ENCODE data around the gene SRP68. TPM values are rescaled to one million over a fixed set of nuclear protein-coding genes. Genes with fewer than 3 reads are reported as not detected.

Gene SRP68
- total and polyA plus RNA-seq, 9 of the 15 experiments (the other 6 are each of a cell fraction or from before 2014, with no cell fraction given): 29.4 to 92.6 (median 36.2) TPM

GRCh38 chr17:76076146-76076764 is 3.9 kb upstream of the SRP68 start (continued):
- TF ChIP-seq PREB (CRISPR knock-in tag; IDR thresholded peaks at IDR 0.05) (no peak), KLF10 (CRISPR knock-in tag; IDR thresholded peaks at IDR 0.05) (no peak)

- Histone ChIP-seq H3K9me3 (replicated peaks; ENCODE audit: control insufficient read depth, insufficient read depth, low read depth, low read length) (no peaks in the 10 kb centered on the region), H3K4me3 (no peak overlapping the region), H3K27me3 (ENCODE audit: control insufficient read depth in 2 of 2, insufficient read depth in 2 of 2, low read length in 2 of 2) (peaks cover 18 to 44% of the 10 kb centered on the region in 2 experiments; a peak in 4 of 5 replicates), H4K20me1 (replicated peaks; ENCODE audit: control insufficient read depth, insufficient read depth, low read length) (peaks cover 15% of the 10 kb centered on the region; the same call in 1 of the 2 replicates), H3K4me2 (ENCODE audit: insufficient read depth, low read length) (no peak overlapping the region), H2AFZ (ENCODE audit: low read depth, low read length) (no peak overlapping the region), H3K27ac (ENCODE audit: extremely low read depth, low read depth, low read length) (no peak overlapping the region), H3K9ac (ENCODE audit: insufficient read depth in 1 of 2, low read depth in 2 of 2, low read length in 2 of 2) (no peak overlapping the region), H3K4me1 (replicated peaks in 1 of 2; ENCODE audit: control insufficient read depth in 2 of 2, insufficient read depth in 2 of 2, low read length in 2 of 2) (peaks cover 5 to 57% of the 10 kb centered on the region in 2 experiments), H3K36me3 (ENCODE audit: control insufficient read depth, insufficient read depth, low read length) (peaks cover 5% of the 10 kb centered on the region; the same call in 2 of the 3 replicates), H3K79me2 (ENCODE audit: control insufficient read depth, insufficient read depth, low read length) (peaks cover 25% of the 10 kb centered on the region), H3K9me1 (ENCODE audit: control insufficient read depth, insufficient read depth, low read length) (peaks cover 4% of the 10 kb centered on the region)
- in situ Hi-C loops (cut with MboI) (no loop called here), intact Hi-C loops (cut with micrococcal nuclease) (no loop called here)
- ATAC-seq (no peak), FAIRE-seq (no peak), DNase-seq (ENCODE audit: extremely low read depth in 1 of 4, low spot score in 3 of 4) (no peak)
- no TSS peak for BruUV-seq (replicated peaks)
- TF ChIP-seq PBX2 (CRISPR knock-in tag; IDR thresholded peaks at IDR 0.05; ENCODE audit: low read depth): no peak
- no peak for TF ChIP-seq PBX2 (tag; conservative IDR thresholded peaks at IDR 0.05; ENCODE audit: low read depth)
- TF ChIP-seq MAX (CRISPR knock-in tag; IDR thresholded peaks at IDR 0.05): no peak
- 0 out of 2 replicates have a peak, but pooled peaks have one; percentile 15 for TF ChIP-seq NFIC (IDR thresholded peaks at IDR 0.05)
- no peak for TF ChIP-seq BACH1 (tag; IDR thresholded peaks at IDR 0.05)
- ChIA-PET CTCF (ENCODE audit: low intra/inter-chr PET ratio) (no interaction called here), POLR2A (no interaction called here)
- WGBS (ENCODE audit: insufficient coverage, low coverage, missing lambda C conversion rate): 35% methylated on average over 39 of the region's 48 CpGs
Measured at GRCh38 chr17:76075364-76076145, 3.2 kb upstream of the SRP68 start.
